ENCODE measurements around the gene NTRK2.
A peak's percentile ranks its signal among the peaks of the same experiment; 100 is the strongest.

The NTRK2 gene

DNA sequence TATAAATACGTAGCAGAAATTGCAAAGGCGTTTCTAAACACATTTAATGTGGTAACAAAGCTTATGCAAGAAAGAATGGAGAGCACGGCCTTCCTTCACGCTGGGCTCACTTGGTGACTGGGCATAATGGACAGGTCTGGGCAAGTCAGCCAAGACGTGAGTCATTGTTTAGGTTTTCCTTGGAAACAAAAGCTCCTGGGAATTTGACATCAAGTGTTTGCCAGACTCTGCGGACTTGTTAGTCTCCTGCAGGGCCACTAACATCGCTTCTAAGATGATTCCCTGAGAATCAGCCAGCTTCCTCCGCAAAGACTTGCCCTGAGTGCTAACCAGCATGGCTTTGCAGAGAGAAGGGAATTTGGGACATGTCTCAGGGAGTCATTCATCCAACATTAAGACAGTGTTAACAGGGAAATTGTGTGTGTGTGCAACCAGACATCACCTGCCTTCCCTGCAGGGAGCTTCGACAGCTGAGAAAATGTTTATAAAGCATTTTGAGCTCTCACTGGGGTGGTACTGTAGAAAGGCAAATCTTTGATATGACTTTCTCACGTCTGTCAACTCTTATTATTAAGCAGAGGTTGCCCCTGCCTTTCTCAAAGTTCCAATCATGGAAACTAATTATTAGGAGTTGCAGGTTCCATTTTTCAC lies 182.5 kb downstream of the NTRK2 start:
- DNase-seq (ENCODE audit: low spot score): no peak

GRCh38 chr9:84852617-84853301 lies 183.2 kb downstream of the NTRK2 start:
- DNase-seq (ENCODE audit: low spot score): no peak

DNA sequence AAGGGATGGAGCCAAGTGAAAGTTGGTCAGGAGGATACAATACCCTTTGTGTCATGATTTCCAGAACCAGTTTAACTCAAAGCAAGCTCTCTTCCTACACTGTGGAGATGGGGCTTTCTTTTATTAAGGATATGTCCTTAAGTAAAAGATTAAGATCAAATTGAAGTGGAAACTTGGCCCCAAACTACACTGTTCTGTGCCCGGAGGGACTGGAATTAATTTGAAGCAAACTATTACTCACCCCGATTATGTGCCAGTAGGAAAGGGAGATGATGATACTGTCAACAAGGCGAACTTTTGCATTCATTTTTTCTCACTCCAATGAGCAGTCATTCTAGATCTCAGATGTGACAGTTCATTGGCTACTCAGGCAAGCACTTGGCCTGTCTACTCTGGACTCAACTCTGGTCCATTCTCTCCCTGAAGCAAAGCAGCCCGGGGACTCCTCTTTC lies 186.7 kb downstream of the NTRK2 start:
- DNase-seq (ENCODE audit: low spot score): no peak

DNA sequence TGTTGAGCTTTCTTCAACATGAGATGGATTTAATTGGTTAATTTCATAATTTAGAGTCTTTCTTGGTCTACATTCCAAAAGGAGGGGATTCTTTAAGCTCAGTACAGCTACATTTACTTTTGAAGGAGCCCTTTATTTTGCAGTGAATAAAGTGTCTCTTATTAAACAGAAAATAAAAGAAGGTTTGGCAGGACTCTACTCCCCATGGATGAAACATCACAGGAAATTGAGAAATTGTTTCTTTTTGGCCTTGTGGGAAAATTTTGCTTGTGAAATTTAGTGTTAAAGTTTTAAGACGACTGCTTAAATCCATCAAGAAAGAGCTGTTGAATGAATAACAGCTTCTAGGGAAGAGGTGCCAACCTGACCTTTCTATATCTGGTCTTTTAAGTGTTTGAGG lies 187.7 kb downstream of the NTRK2 start:
- DNase-seq (ENCODE audit: low spot score): no peak

DNA sequence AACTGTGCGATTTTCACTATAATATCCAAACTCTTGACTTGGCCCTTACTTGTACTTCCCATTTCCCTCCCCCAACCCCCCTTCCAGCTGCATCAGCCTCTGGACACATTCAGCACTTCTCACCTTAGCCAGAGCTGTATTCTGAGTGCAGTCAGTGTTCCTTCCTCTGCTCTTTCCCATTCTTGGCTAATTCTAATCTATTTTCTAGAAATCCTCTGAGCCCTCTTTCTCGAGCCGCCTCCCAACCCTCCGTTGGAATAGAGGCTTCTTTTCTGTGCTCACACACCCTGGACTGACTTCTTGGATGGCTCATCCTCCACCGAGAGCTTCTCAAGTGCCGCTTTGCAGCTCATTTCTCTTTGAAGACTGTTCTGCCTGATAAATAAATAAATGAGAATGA lies 188.8 kb downstream of the NTRK2 start:
- no peak for DNase-seq (ENCODE audit: low spot score)

GRCh38 chr9:84860249-84861115 lies 191.0 kb downstream of the NTRK2 start:
- no peak for DNase-seq (ENCODE audit: low spot score)

GRCh38 chr9:84861455-84861854 lies 191.9 kb downstream of the NTRK2 start:
- DNase-seq (ENCODE audit: low spot score): no peak

GRCh38 chr9:84862308-84862707 lies 192.8 kb downstream of the NTRK2 start:
- DNase-seq (ENCODE audit: low spot score): no peak

- peak; percentile 50 for DNase-seq (ENCODE audit: low spot score)
Observed at GRCh38 chr9:84862810-84863287, 193.3 kb downstream of the NTRK2 start.

DNA sequence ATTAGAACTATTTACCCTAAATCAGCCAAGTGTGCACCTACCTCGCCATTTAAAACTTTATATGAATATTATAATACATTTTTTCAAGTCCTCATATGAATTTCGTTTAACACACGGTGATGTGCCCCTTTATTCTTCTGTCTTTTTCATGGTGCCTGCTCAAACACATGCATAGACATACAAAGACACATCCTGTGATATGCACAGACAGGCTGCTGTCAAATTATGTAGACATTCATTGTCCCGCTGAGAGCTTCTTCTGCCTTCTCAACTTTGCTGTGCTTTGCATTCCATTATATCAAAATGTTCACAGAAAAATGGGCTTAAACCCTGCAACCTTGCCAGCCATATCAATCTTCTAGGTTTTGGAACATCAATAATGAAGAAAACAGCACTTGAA lies 193.8 kb downstream of the NTRK2 start:
- DNase-seq (ENCODE audit: low spot score): no peak

DNA sequence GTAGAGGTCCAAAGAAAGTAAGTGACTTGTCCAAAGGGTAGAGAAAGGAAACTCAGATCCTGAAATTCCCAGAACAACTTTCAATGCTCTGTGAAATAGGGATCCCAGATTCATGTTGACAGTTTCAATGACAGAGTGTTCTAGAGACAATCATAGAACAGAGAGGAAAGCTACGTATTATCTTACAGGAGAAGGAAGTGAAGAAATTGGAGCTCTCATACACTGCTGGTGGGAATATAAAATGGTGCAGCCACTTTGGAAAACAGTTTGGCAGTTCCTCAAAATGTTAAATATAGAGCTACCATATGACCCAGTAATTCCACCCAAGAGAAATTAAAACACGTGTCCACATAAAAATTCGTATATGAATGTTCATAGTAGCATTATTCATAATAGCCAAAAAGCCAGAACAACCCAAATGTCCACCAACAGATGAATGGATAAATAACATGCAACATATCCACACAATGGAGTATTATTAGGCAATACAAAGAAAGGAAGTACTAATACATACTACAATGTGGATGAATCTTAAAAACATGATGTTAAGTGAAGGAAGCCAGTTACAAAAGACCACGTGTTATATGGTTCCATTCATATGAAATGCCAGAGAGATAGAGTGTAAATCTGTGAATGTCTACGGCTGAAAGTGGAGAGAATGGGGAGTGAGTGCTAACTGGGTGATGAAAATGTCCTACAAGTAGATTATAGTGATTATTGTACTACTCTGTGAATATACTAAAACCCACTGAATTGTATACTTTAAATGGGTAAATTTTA lies 197.1 kb downstream of the NTRK2 start:
- no peak for DNase-seq (ENCODE audit: low spot score)

DNA sequence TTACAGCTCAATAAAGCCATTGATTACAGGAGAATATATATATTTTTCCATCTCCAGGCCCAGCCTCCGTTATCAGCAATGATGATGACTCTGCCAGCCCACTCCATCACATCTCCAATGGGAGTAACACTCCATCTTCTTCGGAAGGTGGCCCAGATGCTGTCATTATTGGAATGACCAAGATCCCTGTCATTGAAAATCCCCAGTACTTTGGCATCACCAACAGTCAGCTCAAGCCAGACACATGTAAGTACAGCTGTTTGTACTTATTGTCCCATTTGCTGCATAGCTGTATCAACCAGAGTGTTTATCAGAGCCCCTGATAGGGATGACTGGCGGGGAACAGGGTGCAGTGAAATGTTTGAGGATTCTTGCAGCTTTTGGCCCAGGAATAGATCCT lies 197.7 kb downstream of the NTRK2 start:
- DNase-seq (ENCODE audit: low spot score): no peak

GRCh38 chr9:84869091-84869490 lies 199.6 kb downstream of the NTRK2 start:
- DNase-seq (ENCODE audit: low spot score): no peak

GRCh38 chr9:84871983-84872382 lies 202.5 kb downstream of the NTRK2 start:
- no peak for DNase-seq (ENCODE audit: low spot score)

DNA sequence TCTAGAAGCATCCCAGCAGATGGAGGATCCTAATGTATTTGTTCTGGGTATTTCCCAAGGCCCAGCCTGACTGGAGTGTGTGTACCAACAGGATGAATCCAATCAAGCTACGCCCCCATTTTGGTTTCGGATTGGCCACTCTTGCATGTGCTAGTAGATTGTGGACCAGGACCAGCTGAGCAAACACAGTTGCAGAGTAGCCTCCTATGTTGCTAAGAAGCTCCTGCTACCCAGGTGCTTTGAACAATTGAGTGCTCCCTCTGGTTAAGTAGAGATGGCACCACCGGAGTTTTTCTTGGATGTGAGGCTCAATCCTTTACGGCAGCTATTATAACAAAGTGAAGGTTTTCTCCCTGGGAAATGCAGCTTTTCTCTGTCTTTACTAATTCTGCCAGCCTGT lies 204.5 kb downstream of the NTRK2 start:
- DNase-seq (ENCODE audit: low spot score): no peak

DNA sequence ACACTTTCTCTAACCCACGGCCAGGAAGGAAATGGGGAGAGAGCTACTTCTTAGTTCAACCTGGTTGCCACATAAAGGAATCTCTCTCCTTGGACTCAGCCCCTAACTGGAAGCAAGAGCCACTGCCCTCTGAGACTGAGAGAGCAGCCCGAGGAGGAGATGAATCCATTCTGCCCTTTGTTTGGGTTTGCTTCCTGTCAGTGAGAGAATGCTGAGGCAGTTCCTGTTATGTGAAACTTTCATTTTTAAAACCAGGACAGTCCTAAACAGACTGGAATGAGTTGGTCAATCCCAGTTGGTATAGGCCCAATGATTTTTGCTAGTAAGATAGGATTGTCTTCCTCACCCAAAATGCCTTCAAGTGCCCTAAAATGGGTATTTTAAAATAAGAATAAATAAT lies 205.1 kb downstream of the NTRK2 start:
- no peak for DNase-seq (ENCODE audit: low spot score)

DNA sequence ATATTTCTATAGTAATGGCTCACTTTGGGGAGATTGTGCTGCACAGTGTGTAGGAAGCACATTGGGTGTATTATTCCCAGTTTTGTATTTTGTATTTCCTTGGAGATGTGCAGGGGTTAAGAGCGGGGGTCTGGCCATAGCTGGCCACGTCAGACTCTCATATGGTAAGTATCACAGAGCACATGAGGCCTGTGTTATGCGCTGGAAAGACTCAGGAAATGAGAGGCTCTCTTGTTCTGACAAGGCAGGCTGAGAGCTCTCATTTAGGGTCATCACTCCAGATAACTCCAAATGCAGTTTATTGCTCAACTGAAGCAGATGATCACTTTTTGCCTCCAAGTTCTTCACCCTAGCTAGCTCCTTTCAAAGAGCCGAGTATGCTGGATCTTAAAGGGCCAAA lies 205.7 kb downstream of the NTRK2 start:
- no peak for DNase-seq (ENCODE audit: low spot score)

DNA sequence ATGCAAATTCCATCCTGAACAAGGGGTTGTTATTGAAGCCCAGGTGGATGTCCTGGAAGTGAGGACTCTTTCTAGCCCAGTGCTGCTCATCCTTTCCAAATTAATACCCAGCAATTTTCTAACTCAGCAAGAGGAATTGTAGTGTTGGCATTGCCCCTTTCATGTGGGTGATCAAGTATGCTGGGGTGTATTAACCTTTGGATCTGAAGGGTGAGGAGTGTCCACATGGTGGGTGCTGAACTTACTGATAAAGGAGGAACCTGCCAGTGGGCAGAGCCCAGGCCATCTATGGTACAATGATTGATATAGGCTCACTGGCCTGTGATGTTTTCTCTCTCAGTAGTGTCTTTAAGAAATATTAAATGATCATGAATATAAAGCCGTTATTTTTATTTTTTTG lies 210.1 kb downstream of the NTRK2 start:
- DNase-seq (ENCODE audit: low spot score): no peak

DNA sequence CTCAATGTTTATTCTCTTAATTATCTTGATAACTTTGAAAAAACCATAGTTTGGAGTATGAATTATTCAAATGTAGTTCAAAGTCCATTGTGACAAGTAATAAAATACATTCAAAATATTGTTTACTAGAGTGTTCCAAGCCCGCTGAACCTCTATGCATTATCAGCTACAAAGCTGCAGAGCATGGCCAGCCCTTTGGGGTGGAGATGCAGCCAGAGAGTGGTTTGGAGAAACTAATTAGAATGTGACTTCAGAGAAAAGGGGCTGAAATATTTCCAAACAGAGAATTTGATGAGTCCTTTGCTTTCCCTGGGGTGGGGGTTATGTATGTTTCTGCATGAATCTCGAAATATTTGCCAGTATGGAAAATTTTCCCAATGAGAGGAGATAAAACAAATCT lies 211.3 kb downstream of the NTRK2 start:
- no peak for DNase-seq (ENCODE audit: low spot score)

GRCh38 chr9:84886866-84887265 lies 217.3 kb downstream of the NTRK2 start:
- no peak for DNase-seq (ENCODE audit: low spot score)

GRCh38 chr9:84891924-84892323 lies 222.4 kb downstream of the NTRK2 start:
- no peak for DNase-seq (ENCODE audit: low spot score)

Measured in hepatic stellate cell (primary cell).